Stimulated activated CD4-positive, alpha-beta T cell treated with anti-CD3 and anti-CD28 coated beads, Interleukin-2, amount 100 ng/mL, for 24 hours (primary cell): ENCODE measurements around the gene FAM229B.
A peak's percentile ranks its signal among the peaks of the same experiment; 100 is the strongest.
"Not testable (repeated sequence)": the region's sequence is repeated elsewhere in the genome, so short reads cannot be mapped to it uniquely, and the experiment has no call there.

Source experiments
- DNase-seq, 2 donors: peaks; one replicate each; pipeline ENCODE4 v3.0.0-alpha.2; 2020

The FAM229B gene, protein sequence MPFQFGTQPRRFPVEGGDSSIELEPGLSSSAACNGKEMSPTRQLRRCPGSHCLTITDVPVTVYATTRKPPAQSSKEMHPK

GRCh38 chr6:112087136-112087911, at the start of gene FAM229B, which contains the start of gene TUBE1:
TSS of gene FAM229B (plus strand) at chr6:112087591. CDS start at chr6:112099284, 11,693 bp downstream.
TSS of gene TUBE1 (minus strand) at chr6:112087482. CDS start at chr6:112087434, 48 bp downstream.
- peak; percentile 86 to 88 for DNase-seq

- DNase-seq, result peak in 1 of 2 donors; percentile 42
These were observed 49.6 kb upstream of the FAM229B start for GRCh38 chr6:112037783-112038216.

DNA sequence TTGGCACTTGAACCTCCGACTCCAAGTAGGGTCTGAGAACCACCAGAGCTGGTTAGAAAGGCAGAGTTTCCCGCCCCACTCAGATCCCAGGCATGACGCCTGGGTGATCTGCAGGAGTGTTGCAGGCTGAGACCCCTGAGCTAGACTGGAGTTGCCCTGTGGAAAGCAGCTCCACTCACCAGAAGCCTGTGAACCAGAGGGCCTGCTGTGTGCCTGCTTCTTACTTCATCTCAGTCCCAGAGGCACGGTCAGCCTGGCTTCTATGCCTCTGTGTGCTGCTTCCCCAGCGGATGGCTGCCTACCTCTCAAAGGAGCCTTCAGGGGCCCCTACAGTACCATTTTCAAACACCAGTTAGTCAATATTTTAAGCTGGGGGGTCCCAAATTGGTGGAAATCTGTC, 49.1 kb upstream of the FAM229B start:
- DNase-seq, result no peak

DNA sequence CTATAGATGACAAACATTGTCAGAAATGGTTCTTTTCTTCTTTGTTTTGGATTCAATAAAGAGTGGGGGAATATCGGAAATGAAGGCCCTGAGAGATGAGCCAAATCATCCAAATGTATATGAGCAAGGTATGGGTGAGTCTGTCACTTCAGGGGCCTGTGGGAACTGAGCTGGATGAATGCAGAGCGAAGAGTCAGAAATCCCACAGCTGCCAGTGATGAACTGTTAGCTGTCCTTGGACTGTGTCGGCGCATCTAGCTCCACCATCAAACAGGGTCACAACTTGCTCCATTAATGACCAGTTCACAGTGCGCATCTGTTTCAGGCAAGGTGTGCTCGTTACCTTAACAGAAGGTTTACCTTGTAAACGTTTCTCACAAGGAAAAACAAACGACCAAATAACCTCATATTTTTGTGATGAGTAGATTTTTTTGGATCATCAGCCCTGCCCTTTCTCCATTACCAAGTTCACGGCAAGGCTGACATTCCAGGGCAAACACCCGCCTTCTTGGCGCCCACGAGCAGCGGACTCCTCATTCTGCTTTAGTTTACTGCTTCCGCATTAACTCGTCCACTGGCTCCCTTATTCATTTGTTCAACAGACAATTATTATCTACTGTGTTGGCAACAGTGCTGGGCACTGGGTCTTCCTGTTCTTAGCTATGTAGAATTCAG, 48.5 kb upstream of the FAM229B start:
- no peak for DNase-seq

DNA sequence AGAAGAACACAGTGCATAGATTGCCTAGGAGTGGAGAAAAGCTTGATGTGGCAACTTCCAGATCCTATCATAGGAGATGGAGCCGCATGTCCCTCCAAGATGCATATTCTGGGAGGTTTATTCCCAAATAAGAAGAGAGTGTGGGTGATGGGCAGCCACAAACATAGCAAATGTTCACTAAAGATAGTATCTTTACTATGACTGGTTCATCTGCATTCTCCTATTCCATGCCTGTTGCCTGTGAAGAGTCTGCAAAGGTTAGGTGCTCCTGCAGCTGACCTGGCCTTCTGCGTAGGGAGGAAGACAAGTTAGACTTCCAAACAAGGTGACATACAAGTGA, 48.0 kb upstream of the FAM229B start:
- DNase-seq, result no peak

- DNase-seq, result no peak
These were observed 46.4 kb upstream of the FAM229B start for GRCh38 chr6:112040956-112041355.

DNA sequence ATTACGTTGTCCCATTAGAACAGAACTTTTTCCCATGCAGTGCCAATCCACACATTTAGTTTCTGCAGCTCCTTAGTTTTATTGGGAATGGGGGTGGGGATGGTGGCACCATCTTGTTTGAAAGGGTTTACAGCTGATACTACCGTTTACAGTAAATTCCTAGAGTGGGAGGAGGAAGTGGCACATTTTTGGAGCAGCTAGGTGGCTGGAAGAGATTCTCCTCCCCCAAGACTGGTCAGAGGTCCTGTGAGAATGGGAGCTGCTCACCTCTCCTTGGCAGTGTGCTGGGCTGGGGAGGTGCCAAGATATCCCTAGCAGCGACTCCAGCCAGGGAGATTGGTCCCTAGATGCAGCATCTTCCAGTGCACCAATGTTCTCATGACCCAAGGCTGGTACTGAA, 45.9 kb upstream of the FAM229B start:
- no peak for DNase-seq

- peak; percentile 92 to 95 for DNase-seq
These were observed 44.1 kb upstream of the FAM229B start for GRCh38 chr6:112043032-112044007.

DNA sequence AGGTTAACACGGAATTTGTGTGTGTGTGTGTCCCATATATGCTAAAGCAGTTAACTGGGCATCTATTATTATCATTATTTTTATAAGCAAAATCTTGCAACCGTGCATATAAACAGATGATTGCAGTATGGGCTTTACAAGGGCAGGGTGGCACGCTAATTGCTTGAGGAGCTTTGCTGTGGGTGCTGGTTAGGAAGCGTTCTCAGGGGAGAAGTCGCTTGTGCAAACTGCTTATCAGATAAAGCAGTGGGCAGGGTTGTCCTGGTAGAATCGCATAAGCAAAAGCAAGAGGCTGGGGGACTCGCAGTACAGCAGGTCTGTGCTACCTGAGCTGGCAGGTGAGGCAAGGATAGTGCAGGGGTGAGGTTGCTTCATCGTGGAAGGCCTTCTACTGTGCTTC, 43.2 kb upstream of the FAM229B start:
- DNase-seq, result no peak

- no peak for DNase-seq
These were observed 42.5 kb upstream of the FAM229B start for GRCh38 chr6:112044856-112045255.

DNA sequence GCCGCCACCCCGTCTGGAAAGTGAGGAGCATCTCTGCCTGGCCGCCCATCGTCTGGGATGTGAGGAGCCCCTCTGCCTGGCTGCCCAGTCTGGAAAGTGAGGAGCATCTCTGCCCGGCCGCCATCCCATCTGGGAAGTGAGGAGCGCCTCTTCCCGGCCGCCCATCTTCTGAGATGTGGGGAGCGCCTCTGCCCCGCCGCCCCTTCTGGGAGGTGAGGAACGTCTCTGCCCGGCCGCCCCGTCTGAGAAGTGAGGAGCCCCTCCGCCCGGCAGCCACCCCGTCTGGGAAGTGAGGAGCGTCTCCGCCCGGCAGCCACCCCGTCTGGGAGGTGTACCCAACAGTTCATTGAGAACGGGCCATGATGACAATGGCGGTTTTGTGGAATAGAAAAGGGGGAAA, 39.9 kb upstream of the FAM229B start:
- not testable (repeated sequence) for DNase-seq

DNA sequence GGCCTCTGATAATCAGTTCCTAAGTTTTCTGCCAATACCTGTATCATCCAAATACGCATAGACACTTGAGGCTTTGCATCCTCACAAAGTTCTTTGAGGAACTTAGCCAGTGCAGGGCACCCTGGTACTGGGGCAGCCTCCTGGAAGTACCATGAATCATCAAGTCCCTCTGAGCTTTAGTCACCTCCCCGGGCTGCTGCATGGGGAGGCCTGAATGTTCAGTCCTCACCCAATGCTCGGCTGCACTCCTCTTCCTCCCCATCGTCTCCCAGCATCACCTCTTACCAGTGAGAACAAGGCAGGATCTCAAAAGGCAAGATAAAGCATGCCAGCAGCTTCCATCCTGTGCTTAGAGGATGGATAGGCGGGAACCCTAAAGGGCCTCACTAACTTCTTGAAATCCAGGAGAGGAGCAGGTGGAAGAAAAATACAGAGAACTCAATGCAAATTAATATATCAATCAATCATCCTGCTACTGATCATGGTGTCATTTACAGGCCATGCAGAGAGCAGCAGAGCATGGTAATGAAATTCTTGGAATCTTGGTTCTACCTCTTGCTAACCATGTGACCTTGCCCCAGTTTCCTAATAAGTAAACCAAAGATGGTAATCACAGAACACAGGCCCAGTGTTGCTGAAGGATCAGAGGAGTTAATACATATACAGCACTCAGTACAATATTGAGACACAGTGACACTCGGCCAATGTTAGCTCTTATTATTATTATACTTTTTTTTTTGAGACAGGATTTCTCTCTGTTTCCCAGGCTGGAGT, 38.2 kb upstream of the FAM229B start:
- DNase-seq, result no peak

DNA sequence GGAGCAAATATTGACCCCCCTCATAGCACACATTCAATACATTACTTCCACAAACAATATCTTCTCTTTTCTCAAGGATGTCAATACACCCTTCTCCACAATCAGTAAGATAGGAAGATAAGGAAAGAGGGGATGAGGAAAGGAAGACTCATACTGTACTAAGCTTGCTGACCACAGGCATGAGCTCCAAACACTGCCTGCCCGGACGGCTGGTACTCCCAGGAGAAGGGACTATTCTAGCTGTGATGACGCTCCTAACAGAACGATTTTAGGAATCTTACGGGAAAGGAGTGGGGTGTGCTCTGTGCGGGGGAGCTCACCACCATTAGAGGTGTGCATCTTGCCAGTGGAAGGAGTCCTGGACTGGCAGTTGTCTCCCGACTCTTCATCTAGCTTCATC, 37.4 kb upstream of the FAM229B start:
- no peak for DNase-seq

DNA sequence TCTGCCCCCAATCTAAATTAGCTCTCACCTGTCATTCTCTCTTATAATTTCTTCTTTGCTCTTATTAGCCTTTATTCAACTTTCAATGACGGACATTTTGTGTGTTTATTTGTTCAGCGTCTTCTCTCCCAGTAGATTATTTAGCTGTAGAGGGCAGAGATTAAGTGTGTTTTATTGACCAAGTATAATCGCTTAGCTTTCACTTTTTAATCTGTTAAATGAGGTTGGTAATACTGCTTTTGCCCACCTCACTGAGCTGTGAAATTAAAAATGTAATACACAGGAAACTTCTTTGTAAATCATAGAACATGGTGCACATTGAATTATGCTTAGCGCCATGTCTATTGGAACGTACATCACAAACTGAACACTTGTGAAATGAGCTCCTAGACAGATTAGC, 37.0 kb upstream of the FAM229B start:
- DNase-seq, result no peak

DNA sequence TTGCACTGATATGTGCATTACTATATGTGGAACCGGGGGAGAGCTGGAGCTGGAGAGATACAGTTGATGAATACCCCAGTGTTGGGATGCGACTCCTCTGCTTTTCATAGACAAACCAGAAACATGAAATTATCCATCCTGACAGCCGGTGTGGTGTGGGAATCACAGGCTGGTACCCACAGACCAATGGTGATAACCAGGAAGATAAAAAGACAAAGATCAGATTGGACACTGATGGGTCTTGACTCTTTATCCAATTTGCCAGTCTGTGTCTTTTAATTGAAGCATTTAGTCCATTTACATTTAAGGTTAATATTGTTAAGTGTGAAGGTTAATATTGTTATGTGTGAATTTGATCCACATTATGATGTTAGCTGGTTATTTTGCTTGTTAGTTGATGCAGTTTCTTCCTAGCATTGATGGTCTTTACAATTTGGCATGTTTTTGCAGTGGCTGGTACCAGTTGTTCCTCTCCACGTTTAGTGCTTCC, 36.1 kb upstream of the FAM229B start:
- not testable (repeated sequence) for DNase-seq

DNA sequence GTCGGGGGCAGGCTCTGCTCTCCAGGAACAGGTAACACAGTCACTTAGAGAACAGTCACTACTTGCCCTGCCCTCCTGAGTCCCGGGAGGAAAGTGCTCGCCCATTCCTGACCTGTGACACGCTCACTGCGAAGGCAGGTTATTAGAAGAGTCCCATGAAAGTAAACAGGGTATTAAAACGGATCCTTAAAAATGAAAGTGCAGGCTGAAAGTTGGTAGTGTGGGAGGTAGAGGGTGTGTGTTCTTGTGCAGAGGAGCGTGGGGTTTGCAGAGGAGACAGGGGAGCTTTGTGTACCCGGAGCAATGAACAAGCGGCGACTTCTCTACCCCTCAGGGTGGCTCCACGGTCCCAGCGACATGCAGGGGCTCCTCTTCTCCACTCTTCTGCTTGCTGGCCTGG, 33.4 kb upstream of the FAM229B start, which contains the start of gene CCN6:
TSS of gene CCN6 (plus strand) at position 104 of the 400 bp plus-strand sequence. CDS start at position 358, 254 bp downstream.
- no peak for DNase-seq

- no peak for DNase-seq
These were observed 32.7 kb upstream of the FAM229B start for GRCh38 chr6:112054555-112055190.

GRCh38 chr6:112058243-112059032, 29.0 kb upstream of the FAM229B start:
- DNase-seq, result no peak

- DNase-seq, result no peak
These were observed 25.8 kb upstream of the FAM229B start for GRCh38 chr6:112061605-112062004.

DNA sequence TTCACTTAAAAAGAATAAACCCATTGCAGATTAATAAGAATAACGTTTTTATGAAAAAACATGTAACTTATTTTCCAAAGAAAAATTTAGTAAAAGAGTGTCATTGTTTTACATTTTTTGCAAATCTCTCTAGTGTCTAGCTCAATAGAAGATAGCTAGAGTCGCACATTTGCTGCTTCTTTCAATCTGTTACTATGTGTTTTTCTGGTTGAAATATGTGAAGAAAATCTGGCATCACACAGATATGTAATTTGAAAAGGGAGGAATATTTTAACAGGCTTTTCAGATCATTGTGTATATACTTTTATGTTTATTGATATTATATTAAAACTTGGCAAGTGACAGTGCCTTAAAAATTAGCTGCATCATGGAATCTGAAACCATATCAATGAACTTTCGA, 24.4 kb upstream of the FAM229B start:
- DNase-seq, result no peak
